ENCODE results near the gene SYNE2. TPM values are rescaled to one million over a fixed set of nuclear protein-coding genes. Genes with fewer than 3 reads are reported as not detected.

SYNE2 gene
- total RNA-seq, 1 experiment from 2014 or later: 48.5 TPM

- Mint-ChIP-seq H3K27me3 (ENCODE audit: insufficient read depth, unreplicated experiment) (no peaks in the 10 kb centered on the region), H3K27ac (ENCODE audit: unreplicated experiment) (no peak overlapping the region)
- POLR2A ChIA-PET: no interaction called here
These were observed 128.8 kb downstream of the SYNE2 start for GRCh38 chr14:63981569-63981968.

DNA sequence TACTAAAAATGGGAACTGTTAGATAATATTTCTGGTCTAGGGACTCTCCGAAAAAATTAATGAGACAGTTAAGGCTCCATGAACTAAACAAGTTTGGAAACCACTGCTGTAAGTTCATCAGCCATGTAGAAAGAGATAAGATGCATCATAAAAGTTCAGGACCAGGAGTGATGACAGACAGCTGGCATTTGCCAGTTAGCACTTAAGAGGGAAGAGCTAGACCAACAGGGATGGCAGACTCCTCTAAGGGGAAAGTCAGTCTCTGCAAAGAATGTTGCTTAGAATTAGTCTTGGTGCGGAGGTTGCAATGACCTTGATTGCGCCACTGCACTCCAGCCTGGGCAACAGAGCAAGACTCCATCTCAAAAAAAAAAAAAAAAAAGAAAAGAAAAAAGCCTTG, 129.4 kb downstream of the SYNE2 start:
- Histone ChIP-seq H3K9me3 (no peaks in the 10 kb centered on the region), H3K36me3 (ENCODE audit: control insufficient read depth, insufficient read depth, low read length) (no peaks in the 10 kb centered on the region), H3K27me3 (replicated peaks; ENCODE audit: control insufficient read depth, insufficient read depth, low read length) (no peaks in the 10 kb centered on the region), H3K4me1 (no peaks in the 10 kb centered on the region), H3K4me3 (ENCODE audit: low read depth, low read length) (no peak overlapping the region)
- H3K27me3 Mint-ChIP-seq (ENCODE audit: insufficient read depth, unreplicated experiment): no peaks in the 10 kb centered on the region
- H3K9me3 Mint-ChIP-seq (ENCODE audit: unreplicated experiment): no peaks in the 10 kb centered on the region
- H3K36me3 Mint-ChIP-seq (ENCODE audit: insufficient read depth, unreplicated experiment): peaks cover 5% of the 10 kb centered on the region
- CTCF ChIA-PET: no interaction called here
- no peak for DNase-seq
- no peak overlapping the region for H3K27ac Mint-ChIP-seq (ENCODE audit: unreplicated experiment)
- BruUV-seq (replicated peaks): no TSS peak
- TF ChIP-seq, protein P1, sequence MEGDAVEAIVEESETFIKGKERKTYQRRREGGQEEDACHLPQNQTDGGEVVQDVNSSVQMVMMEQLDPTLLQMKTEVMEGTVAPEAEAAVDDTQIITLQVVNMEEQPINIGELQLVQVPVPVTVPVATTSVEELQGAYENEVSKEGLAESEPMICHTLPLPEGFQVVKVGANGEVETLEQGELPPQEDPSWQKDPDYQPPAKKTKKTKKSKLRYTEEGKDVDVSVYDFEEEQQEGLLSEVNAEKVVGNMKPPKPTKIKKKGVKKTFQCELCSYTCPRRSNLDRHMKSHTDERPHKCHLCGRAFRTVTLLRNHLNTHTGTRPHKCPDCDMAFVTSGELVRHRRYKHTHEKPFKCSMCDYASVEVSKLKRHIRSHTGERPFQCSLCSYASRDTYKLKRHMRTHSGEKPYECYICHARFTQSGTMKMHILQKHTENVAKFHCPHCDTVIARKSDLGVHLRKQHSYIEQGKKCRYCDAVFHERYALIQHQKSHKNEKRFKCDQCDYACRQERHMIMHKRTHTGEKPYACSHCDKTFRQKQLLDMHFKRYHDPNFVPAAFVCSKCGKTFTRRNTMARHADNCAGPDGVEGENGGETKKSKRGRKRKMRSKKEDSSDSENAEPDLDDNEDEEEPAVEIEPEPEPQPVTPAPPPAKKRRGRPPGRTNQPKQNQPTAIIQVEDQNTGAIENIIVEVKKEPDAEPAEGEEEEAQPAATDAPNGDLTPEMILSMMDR (IDR thresholded peaks at IDR 0.05; ENCODE audit: insufficient read depth in 1 of 2, low read depth in 1 of 2, low read length in 1 of 2, severe bottlenecking in 1 of 2, unreplicated experiment in 1 of 2): no peak
- H3K4me3 Mint-ChIP-seq (ENCODE audit: unreplicated experiment): no peak overlapping the region
- intact Hi-C loops (cut with micrococcal nuclease; ENCODE audit: unreplicated experiment): no loop called here
- no peaks in the 10 kb centered on the region for H3K4me1 Mint-ChIP-seq (ENCODE audit: low read depth, unreplicated experiment)
- POLR2A ChIA-PET: no interaction called here

More at GRCh38 chr14:63981569-63981968, 128.8 kb downstream of the SYNE2 start:
- CTCF ChIA-PET: no interaction called here
- H3K4me1 ChIP-seq: no peaks in the 10 kb centered on the region
- Mint-ChIP-seq H3K9me3 (ENCODE audit: unreplicated experiment) (no peaks in the 10 kb centered on the region), H3K4me3 (ENCODE audit: unreplicated experiment) (no peak overlapping the region), H3K4me1 (ENCODE audit: low read depth, unreplicated experiment) (no peaks in the 10 kb centered on the region), H3K36me3 (ENCODE audit: insufficient read depth, unreplicated experiment) (peaks cover 5% of the 10 kb centered on the region)
- H3K9me3 ChIP-seq: no peaks in the 10 kb centered on the region
- no peak for DNase-seq
- no peaks in the 10 kb centered on the region for H3K27me3 ChIP-seq (replicated peaks; ENCODE audit: control insufficient read depth, insufficient read depth, low read length)
- intact Hi-C loops (cut with micrococcal nuclease; ENCODE audit: unreplicated experiment): no loop called here
- no peaks in the 10 kb centered on the region for H3K36me3 ChIP-seq (ENCODE audit: control insufficient read depth, insufficient read depth, low read length)
- TF ChIP-seq, protein P1 (IDR thresholded peaks at IDR 0.05; ENCODE audit: insufficient read depth in 1 of 2, low read depth in 1 of 2, low read length in 1 of 2, severe bottlenecking in 1 of 2, unreplicated experiment in 1 of 2): no peak
- no peak overlapping the region for H3K4me3 ChIP-seq (ENCODE audit: low read depth, low read length)
- BruUV-seq (replicated peaks): no TSS peak

DNA sequence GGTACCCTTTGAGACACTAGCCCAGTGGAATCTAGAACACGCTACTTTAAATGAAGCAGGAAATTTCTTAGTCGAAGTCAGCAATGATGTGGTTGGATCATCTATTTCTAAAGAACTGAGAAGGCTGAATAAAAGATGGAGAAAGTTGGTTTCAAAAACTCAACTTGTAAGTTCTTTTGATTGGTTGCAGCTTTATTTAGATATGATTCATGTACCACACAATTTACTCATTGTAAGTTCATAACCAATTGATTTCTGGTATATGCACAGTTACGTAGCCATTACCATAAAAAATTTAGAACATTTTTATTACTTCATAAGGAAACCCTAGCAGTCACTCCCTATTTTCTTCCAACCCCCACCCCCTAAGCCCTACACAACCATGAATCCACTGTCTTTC, 129.8 kb downstream of the SYNE2 start:
- TF ChIP-seq, protein P1 (IDR thresholded peaks at IDR 0.05; ENCODE audit: insufficient read depth in 1 of 2, low read depth in 1 of 2, low read length in 1 of 2, severe bottlenecking in 1 of 2, unreplicated experiment in 1 of 2): no peak
- CTCF ChIA-PET: no interaction called here
- no peaks in the 10 kb centered on the region for H3K4me1 Mint-ChIP-seq (ENCODE audit: low read depth, unreplicated experiment)

More for the DNA sequence above, 129.8 kb downstream of the SYNE2 start:
- Mint-ChIP-seq H3K36me3 (ENCODE audit: insufficient read depth, unreplicated experiment) (peaks cover 5% of the 10 kb centered on the region), H3K27me3 (ENCODE audit: insufficient read depth, unreplicated experiment) (no peaks in the 10 kb centered on the region), H3K27ac (ENCODE audit: unreplicated experiment) (no peak overlapping the region), H3K4me3 (ENCODE audit: unreplicated experiment) (no peak overlapping the region), H3K9me3 (ENCODE audit: unreplicated experiment) (no peaks in the 10 kb centered on the region)
- Histone ChIP-seq H3K4me1 (no peaks in the 10 kb centered on the region), H3K4me3 (ENCODE audit: low read depth, low read length) (no peak overlapping the region), H3K36me3 (ENCODE audit: control insufficient read depth, insufficient read depth, low read length) (no peaks in the 10 kb centered on the region), H3K27me3 (replicated peaks; ENCODE audit: control insufficient read depth, insufficient read depth, low read length) (no peaks in the 10 kb centered on the region), H3K9me3 (no peaks in the 10 kb centered on the region)
- intact Hi-C loops (cut with micrococcal nuclease; ENCODE audit: unreplicated experiment): no loop called here
- POLR2A ChIA-PET: no interaction called here
- BruUV-seq (replicated peaks): no TSS peak
- DNase-seq: no peak

Data from Caco-2 (cell line).